Naive B cell (primary cell): ENCODE measurements around the gene SPTLC2. TPM values are rescaled to one million over a fixed set of nuclear protein-coding genes. Genes with fewer than 3 reads are reported as not detected.
A peak's percentile ranks its signal among the peaks of the same experiment; 100 is the strongest.
"Not testable (repeated sequence)": the region's sequence is repeated elsewhere in the genome, so short reads cannot be mapped to it uniquely, and the experiment has no call there.

Experiments
- ATAC-seq, 2 donors: fragments of 150-1000 bp; cut with Tn5 transposase; 2 replicates each; pipeline ENCODE4 v1.10.0; 2021; ENCODE audit warnings: low read depth in 2 of 2, mild to moderate bottlenecking in 2 of 2, moderate library complexity in 2 of 2
- DNase-seq: peaks from one replicate; pipeline ENCODE4 v3.0.0; 2022
- H3K27ac Mint-ChIP-seq, 6 donors: one replicate each; pipeline ENCODE4 v1.8.0; 2020 to 2022; ENCODE audit warnings: mild to moderate bottlenecking in 6 of 6, mixed read lengths in 6 of 6, moderate library complexity in 5 of 6, inconsistent platforms in 2 of 6
- H3K27me3 Mint-ChIP-seq, 3 donors: one replicate each; pipeline ENCODE4 v1.8.0; 2021 to 2022; ENCODE audit warnings: mixed read lengths in 3 of 3, mild to moderate bottlenecking in 1 of 3
- H3K36me3 Mint-ChIP-seq, 2 donors: one replicate each; pipeline ENCODE4 v1.8.0; 2020 to 2022; ENCODE audit warnings: mixed read lengths in 2 of 2, inconsistent platforms in 1 of 2, mild to moderate bottlenecking in 1 of 2
- H3K4me1 Mint-ChIP-seq, 3 donors: one replicate each; pipeline ENCODE4 v1.8.0; 2020 to 2022; ENCODE audit warnings: mixed read lengths in 3 of 3, inconsistent platforms in 1 of 3, mild to moderate bottlenecking in 1 of 3, moderate library complexity in 1 of 3
- H3K4me3 Mint-ChIP-seq, 8 donors: one replicate each; pipeline ENCODE4 v1.8.0; 2020 to 2022; ENCODE audit warnings: mild to moderate bottlenecking in 8 of 8, mixed read lengths in 8 of 8, moderate library complexity in 8 of 8, inconsistent platforms in 2 of 8
- H3K9me3 Mint-ChIP-seq, 7 donors: one replicate each; pipeline ENCODE4 v1.8.0; 2020 to 2022; ENCODE audit warnings: mixed read lengths in 7 of 7, mild to moderate bottlenecking in 5 of 7, inconsistent platforms in 2 of 7, moderate library complexity in 1 of 7
- polyA plus RNA-seq, 6 donors: library from polyadenylated mRNA; unstranded; fragments of 300-500 nt; fragmentation: Illumina TruSeq; gene quantifications; one replicate each; pipeline ENCODE4 v1.2.3, GENCODE V29; 2021; ENCODE audit warnings: low read depth in 6 of 6

SPTLC2 gene
- polyA plus RNA-seq, 6 donors from 2014 or later, result 2.1 to 37.2 (median 32.8) TPM

DNA sequence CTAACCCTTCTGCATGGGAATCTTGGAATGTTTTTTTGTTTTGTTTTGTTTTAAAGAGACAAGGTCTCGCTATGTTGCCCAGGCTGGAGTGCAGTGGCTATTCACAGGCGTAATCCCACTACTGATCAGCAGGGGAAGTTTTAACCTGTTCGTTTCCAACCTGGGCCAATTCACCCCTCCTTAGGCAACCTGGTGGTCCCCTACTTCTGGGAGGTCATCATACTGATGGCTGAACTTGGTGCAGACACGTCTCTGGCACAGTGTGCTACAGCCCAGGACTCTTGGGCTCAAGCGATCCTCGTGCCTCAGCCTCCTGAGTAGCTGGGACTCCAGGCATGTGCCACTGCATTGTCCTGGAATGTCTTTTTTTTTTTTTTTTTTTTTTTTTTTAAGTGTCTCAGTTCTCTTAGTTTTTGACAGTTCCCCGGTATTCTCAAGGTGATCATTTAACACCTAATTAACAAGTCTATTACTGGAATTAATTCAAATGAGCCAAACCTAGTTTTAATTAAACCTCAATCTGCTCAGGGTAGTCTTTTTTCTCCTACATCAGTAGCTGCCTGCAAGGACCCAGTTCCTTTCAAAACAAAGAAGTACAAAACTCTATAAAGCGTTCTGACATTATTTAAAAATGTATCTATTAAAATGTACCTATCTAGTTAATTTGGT is 68.8 kb downstream of the SPTLC2 start:
- no peak overlapping the region for H3K27ac Mint-ChIP-seq
- ATAC-seq (no peak), DNase-seq (no peak)
- no peaks in the 10 kb centered on the region for H3K27me3 Mint-ChIP-seq
- no peaks in the 10 kb centered on the region for H3K9me3 Mint-ChIP-seq
- H3K4me1 Mint-ChIP-seq, result peaks cover 9 to 19% (median 16%) of the 10 kb centered on the region in 3 donors
- peaks cover 4 to 8% of the 10 kb centered on the region in 2 donors for H3K36me3 Mint-ChIP-seq
- H3K4me3 Mint-ChIP-seq, result no peak overlapping the region

DNA sequence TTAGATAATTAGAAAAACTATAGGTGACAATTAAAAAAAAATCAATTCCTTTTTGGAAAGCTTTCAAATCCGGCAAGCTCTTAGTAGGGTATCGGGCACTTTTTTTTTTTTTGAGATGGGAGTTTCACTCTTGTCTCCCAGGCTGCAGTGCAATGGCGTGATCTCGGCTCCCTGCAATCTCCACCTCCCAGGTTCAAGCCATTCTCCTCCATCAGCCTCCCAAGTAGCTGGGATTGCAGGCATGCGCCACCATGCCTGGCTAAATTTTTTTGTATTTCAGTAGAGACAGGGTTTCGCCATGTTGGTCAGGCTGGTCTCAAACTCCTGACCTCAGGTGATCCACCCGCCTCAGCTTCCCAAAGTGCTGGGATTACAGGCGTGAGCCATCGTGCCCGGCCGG is 71.3 kb downstream of the SPTLC2 start:
- DNase-seq, H3K27me3 Mint-ChIP-seq, H3K4me3 Mint-ChIP-seq, ATAC-seq, H3K9me3 Mint-ChIP-seq, H3K36me3 Mint-ChIP-seq: not testable (repeated sequence)
- peak overlapping the region in 3 of 6 donors; percentile 19 to 26 (median 19) for H3K27ac Mint-ChIP-seq
- H3K4me1 Mint-ChIP-seq, result peaks cover 17 to 31% (median 28%) of the 10 kb centered on the region in 3 donors

DNA sequence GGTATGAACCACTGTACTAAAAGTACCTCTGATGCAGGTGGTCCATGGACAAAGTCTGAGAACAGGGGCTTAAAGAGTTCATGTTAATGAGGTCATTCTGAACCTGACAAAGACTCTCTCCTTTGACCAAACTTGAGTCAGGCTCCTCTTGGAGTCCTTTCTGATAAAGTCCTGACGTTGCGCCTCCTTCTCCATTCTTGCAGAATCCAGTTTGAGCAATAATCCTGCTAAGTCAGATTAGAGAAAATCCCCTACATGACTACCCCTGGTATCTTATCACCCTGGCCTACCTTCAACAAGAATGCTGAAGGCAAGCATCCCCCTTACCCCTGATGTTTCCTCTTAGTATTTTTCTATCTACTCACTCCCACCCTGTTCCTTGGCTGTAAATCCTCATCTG is 71.9 kb downstream of the SPTLC2 start:
- ATAC-seq (no peak), DNase-seq (no peak)
- Mint-ChIP-seq H3K4me1 (peaks cover 17 to 31% (median 28%) of the 10 kb centered on the region in 3 donors), H3K9me3 (no peaks in the 10 kb centered on the region), H3K36me3 (peaks cover 4 to 8% of the 10 kb centered on the region in 2 donors), H3K27ac (peak overlapping the region in 5 of 6 donors; percentile 22 to 86 (median 56)), H3K27me3 (no peaks in the 10 kb centered on the region), H3K4me3 (peak overlapping the region in 1 of 8 donors; percentile 50)

DNA sequence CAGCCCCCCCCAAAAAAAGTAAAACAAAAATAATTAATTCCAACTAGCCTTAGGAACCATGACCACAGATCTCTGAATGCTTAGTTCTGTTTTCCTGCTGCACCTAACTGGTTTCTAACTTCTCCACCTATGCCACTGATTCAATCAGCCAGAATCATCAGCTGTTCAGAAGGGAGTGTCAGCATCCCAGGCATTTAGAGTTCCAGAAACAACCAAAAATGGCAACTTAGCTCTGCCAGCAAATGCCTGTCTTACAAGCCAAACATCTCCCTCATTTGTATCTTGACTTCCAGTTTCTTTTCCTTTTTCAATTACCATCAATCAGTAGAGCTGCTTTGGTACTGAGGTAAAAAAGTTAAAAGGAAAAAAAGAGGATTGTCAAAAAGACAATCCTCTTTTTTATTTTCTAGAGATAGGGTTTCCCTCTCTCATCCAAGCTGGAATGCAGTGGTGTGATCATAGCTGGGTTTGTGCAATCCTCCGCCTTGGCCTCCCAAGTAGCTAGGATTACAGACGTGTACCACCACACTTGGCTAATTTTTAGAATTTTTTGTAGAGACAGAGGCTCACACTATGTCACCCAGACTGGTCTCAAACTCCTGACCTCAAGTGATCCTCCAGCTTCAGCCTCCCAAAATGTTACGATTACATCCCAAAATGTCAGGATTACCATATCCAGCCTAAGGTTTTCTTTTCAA is 72.7 kb downstream of the SPTLC2 start:
- H3K27ac Mint-ChIP-seq, result peak overlapping the region in 4 of 6 donors; percentile 55 to 84 (median 67)
- no peaks in the 10 kb centered on the region for H3K9me3 Mint-ChIP-seq
- H3K4me3 Mint-ChIP-seq, result peak overlapping the region in 3 of 8 donors; percentile 15 to 64 (median 29)
- ATAC-seq, result no peak
- H3K27me3 Mint-ChIP-seq, result no peaks in the 10 kb centered on the region
- DNase-seq, result no peak
- H3K4me1 Mint-ChIP-seq, result peaks cover 17 to 31% (median 28%) of the 10 kb centered on the region in 3 donors
- peaks cover 4 to 8% of the 10 kb centered on the region in 2 donors for H3K36me3 Mint-ChIP-seq

DNA sequence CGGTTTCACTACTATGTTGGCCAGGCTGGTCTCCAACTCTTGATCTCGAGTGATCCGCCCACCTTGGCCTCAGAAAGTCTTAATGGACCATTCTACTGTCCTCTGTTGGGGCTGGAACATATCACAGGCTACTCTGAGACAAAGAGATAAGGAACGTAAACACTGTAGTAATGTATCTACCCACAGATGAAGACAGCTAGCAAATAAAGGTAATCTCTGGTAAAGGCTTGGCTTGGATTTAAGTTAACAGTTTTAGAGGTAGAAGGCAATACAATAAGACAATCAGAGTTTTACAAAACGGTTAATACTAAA is 73.2 kb downstream of the SPTLC2 start:
- no peak for ATAC-seq
- Mint-ChIP-seq H3K27me3 (no peaks in the 10 kb centered on the region), H3K36me3 (peaks cover 4 to 8% of the 10 kb centered on the region in 2 donors), H3K4me3 (peak overlapping the region in 2 of 8 donors; percentile 15 to 90), H3K27ac (peak overlapping the region in 5 of 6 donors; percentile 33 to 96 (median 77)), H3K4me1 (peaks cover 17 to 32% (median 29%) of the 10 kb centered on the region in 3 donors), H3K9me3 (no peaks in the 10 kb centered on the region)
- DNase-seq, result no peak

DNA sequence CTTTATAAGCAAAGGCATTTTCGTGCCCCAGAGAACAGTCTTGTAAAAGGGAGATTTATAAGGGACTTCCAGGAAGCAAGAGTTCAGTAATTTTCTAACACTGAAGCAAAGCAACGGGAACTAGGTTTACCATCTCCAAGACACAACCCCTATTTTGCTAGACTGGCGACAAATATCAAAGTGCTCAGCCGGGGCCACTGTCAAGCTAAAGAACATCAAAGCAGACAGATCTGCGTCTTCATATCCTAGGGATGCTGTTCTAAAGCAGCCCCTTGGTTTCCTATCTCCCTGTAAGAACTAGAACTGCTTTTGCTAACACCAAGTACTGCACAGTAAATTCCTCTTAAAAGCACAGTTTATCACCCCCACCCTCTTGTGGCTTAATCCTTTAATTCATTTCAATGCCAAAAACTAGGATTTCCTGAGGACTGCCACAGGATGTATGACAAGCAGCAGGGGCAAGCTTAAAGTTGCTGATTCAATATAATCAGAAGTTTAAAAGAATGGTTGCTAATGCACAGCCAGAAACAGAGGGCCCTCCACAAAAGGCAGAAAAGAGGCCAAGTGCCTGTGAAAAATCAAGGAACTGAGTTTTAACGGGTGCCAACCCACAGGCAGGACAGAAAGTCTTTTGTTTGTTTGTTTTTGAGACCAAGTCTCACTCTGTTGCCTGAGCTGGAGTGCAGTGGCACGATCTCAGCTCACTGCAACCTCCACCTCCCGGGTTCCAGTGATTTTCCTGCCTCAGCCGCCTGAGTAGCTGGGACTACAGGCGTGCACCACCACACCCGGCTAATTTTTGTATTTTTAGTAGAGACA is 73.8 kb downstream of the SPTLC2 start:
- Mint-ChIP-seq H3K36me3 (peaks cover 0 to 8% of the 10 kb centered on the region in 2 donors), H3K27me3 (no peaks in the 10 kb centered on the region)
- peak; percentile 58 to 61 for ATAC-seq

DNA sequence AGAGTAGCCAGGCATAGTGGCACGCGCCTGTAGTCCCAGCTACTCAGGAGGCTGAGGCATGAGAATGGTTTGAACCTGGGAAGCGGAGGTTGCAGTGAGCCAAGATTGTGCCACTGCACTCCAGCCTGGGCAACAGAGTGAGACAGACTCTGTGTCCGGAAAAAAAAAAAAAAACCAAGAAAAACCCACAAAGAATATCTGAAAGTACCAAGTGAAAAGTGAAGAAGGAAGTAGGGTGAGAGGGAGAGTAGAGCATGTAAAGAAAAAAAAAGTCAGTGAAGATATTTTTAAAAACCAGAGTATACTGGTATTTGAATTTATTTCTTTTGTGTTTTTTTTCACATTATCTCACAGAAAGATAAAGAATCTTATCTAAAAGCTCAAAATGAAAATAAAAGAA is 74.5 kb downstream of the SPTLC2 start:
- ATAC-seq, result peak; percentile 83 to 91
- Mint-ChIP-seq H3K36me3 (peaks cover 0 to 8% of the 10 kb centered on the region in 2 donors), H3K9me3 (no peaks in the 10 kb centered on the region)

More for the DNA sequence above, 73.8 kb downstream of the SPTLC2 start:
- H3K4me3 Mint-ChIP-seq, result peak overlapping the region in 7 of 8 donors; percentile 15 to 90 (median 64)
- H3K4me1 Mint-ChIP-seq, result peaks cover 23 to 38% (median 35%) of the 10 kb centered on the region in 3 donors
- DNase-seq, result no peak
- H3K27ac Mint-ChIP-seq, result peak overlapping the region; percentile 33 to 96 (median 64)
- H3K9me3 Mint-ChIP-seq, result no peaks in the 10 kb centered on the region

DNA sequence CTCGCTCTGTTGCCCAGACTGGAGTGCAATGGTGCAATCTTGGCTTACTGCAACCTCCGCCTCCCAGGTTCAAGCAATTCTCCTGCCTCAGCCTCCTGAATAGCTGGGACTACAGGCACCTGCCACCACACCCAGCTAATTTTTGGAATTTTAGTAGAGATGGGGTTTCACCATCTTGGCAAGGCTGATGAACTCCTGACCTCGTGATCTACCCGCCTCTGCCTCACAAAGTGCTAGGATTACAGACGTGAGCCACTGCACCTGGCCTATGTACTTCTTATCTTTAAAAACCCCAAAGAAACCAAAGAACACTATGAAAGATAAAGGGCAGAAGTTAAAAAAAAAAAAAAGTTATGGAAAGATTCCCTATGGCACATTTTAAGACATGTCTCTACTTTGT is 79.5 kb downstream of the SPTLC2 start:
- peaks cover 0 to 17% of the 10 kb centered on the region in 2 donors for H3K36me3 Mint-ChIP-seq
- ATAC-seq, H3K27me3 Mint-ChIP-seq, H3K9me3 Mint-ChIP-seq, DNase-seq: not testable (repeated sequence)
- peaks cover 14 to 22% (median 18%) of the 10 kb centered on the region in 3 donors for H3K4me1 Mint-ChIP-seq
- H3K4me3 Mint-ChIP-seq, result peak overlapping the region in 1 of 8 donors; percentile 62
- H3K27ac Mint-ChIP-seq, result peak overlapping the region in 3 of 6 donors; percentile 42 to 55 (median 52)

More for the DNA sequence above, 74.5 kb downstream of the SPTLC2 start:
- no peaks in the 10 kb centered on the region for H3K27me3 Mint-ChIP-seq
- DNase-seq, result peak; percentile 15
- H3K4me1 Mint-ChIP-seq, result peaks cover 27 to 43% (median 36%) of the 10 kb centered on the region in 3 donors
- H3K4me3 Mint-ChIP-seq, result peak overlapping the region; percentile 37 to 90 (median 81)
- peak overlapping the region; percentile 28 to 96 (median 78) for H3K27ac Mint-ChIP-seq

DNA sequence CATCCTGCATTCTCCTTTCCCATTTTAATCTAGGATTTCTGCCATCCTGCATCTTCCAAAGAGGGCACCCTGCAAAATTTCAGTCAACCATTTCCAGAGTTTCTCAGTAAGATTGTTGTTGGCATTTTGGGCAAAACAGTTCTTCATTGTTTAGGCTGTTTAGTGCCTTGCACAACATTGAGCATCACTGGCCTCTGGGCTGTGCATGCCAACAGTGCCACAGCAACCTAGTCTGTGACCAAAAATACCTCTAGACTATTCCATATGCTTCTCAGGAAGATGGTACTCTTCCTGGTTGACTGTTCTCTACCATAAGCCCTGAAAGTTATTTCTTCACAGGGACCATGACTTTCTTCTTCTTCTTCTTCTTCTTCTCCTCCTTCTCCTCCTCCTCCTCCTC is 85.4 kb downstream of the SPTLC2 start:
- Mint-ChIP-seq H3K4me3 (no peak overlapping the region), H3K36me3 (peaks cover 12 to 17% of the 10 kb centered on the region in 2 donors), H3K27ac (peak overlapping the region in 1 of 6 donors; percentile 32), H3K9me3 (no peaks in the 10 kb centered on the region), H3K27me3 (no peaks in the 10 kb centered on the region), H3K4me1 (peaks cover 0 to 8% (median 2%) of the 10 kb centered on the region in 3 donors)
- no peak for ATAC-seq
- no peak for DNase-seq

DNA sequence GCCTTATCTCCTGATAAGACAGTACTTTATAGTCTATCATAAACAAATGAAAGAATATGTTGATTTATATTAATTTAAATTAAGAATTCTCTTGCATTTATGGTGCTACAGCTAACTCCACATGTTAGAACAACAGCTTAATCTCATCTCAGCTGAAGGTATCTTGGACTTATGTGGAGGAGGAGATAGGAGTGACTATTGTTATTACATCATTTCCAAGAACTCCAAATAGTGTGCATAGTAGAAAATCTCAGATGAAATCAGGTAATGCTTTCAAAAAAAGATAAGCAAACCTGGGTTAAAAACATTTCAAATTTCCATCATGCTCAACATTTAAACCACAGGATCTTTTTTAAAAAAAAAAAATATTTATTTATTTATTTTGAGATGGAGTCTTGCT is 86.5 kb downstream of the SPTLC2 start:
- no peak for DNase-seq
- Mint-ChIP-seq H3K27me3 (no peaks in the 10 kb centered on the region), H3K9me3 (no peaks in the 10 kb centered on the region), H3K4me3 (no peak overlapping the region), H3K36me3 (peaks cover 9 to 12% of the 10 kb centered on the region in 2 donors), H3K4me1 (peaks cover 0 to 4% (median 2%) of the 10 kb centered on the region in 3 donors), H3K27ac (no peak overlapping the region)
- no peak for ATAC-seq

DNA sequence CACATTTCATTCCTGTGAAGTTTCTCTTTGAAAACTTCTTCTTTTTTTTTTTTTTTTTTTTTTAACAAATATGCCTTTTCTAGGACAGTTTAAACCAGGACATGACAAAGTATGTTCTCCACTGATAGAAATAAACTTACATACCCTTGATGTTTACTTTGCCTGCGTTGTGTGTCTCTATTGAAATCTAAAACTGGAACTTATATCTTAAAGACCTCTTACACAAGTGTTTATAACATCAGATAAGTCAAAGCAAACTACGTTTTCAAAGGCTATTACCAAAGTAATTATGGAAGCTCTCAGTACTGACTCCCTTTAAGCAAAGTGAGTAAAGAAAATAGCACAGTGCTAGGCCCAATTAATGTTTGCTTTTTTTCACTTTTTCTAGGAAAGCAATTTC is 87.2 kb downstream of the SPTLC2 start:
- H3K9me3 Mint-ChIP-seq, result no peaks in the 10 kb centered on the region
- H3K4me1 Mint-ChIP-seq, result peaks cover 0 to 9% (median 2%) of the 10 kb centered on the region in 3 donors
- no peak overlapping the region for H3K4me3 Mint-ChIP-seq
- no peaks in the 10 kb centered on the region for H3K27me3 Mint-ChIP-seq
- no peak for ATAC-seq
- DNase-seq, result no peak
- peaks cover 12 to 14% of the 10 kb centered on the region in 2 donors for H3K36me3 Mint-ChIP-seq
- H3K27ac Mint-ChIP-seq, result peak overlapping the region in 2 of 6 donors; percentile 16 to 34

DNA sequence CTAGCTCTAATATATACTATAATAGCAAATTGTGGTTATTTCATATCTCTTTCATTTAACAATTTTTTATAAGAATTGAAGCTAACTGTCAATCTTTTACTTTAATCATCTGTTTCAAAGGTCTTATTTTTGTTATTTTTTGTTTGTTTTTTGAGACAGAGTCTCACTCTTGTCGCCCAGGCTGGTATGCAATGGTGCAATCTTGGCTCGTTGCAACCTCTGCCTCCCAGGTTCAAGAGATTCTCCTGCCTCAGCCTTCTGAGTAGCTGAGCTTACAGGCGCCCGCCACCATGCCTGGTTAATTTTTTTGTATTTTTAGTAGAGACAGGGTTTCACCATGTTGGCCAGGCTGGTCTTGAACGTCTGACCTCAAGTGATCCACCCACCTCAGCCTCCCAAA is 87.7 kb downstream of the SPTLC2 start:
- H3K4me3 Mint-ChIP-seq, ATAC-seq, H3K9me3 Mint-ChIP-seq, H3K4me1 Mint-ChIP-seq, H3K27ac Mint-ChIP-seq, H3K27me3 Mint-ChIP-seq, DNase-seq: not testable (repeated sequence)
- H3K36me3 Mint-ChIP-seq, result peaks cover 12% of the 10 kb centered on the region in 2 donors

DNA sequence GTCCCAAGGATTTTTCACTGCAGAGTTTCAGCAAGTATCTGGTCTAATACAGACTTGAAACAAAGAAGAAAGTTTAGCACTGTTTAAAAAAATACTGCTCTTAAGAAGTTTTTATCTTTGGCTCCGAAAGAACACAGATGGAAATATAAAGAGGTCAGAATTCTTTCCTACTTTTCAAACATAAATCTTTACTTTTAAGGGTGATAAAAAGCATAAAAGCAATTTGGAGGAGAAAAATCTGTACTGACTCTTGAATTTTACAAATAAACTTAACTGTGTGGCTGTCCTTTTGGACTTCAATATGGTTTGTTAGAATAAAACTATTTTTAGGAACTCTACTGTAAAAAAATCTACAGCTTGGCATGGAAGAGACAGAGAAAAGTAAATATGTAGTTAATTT is 90.2 kb downstream of the SPTLC2 start:
- Mint-ChIP-seq H3K4me1 (peaks cover 2 to 11% (median 6%) of the 10 kb centered on the region in 3 donors), H3K4me3 (no peak overlapping the region), H3K9me3 (no peaks in the 10 kb centered on the region), H3K27ac (peak overlapping the region in 1 of 6 donors; percentile 33), H3K36me3 (peaks cover 7 to 9% of the 10 kb centered on the region in 2 donors), H3K27me3 (no peaks in the 10 kb centered on the region)
- DNase-seq (no peak), ATAC-seq (no peak)
